Stimulated activated CD8-positive, alpha-beta memory T cell treated with anti-CD3 and anti-CD28 coated beads, Interleukin-12 subunit alpha, Interleukin-12 subunit beta, amount 100 ng/mL, for 24 hours (primary cell): ENCODE data around the gene GOLGA8B.
A peak's percentile ranks its signal among the peaks of the same experiment; 100 is the strongest.
"Not testable (repeated sequence)": the region's sequence is repeated elsewhere in the genome, so short reads cannot be mapped to it uniquely, and the experiment has no call there.

ENCODE experiments used
- DNase-seq: peaks from one replicate; pipeline ENCODE4 v3.0.0-alpha.2; 2020; ENCODE audit errors: extremely low read depth

GOLGA8B gene

GRCh38 chr15:34598799-34599585 is 15.5 kb upstream of the GOLGA8B start:
- no peak for DNase-seq

- DNase-seq, result no peak
These were observed 13.9 kb upstream of the GOLGA8B start for GRCh38 chr15:34597316-34597715.

- DNase-seq, result no peak
These were observed 10.9 kb upstream of the GOLGA8B start for GRCh38 chr15:34594361-34594760.

GRCh38 chr15:34591306-34591705 is 7.9 kb upstream of the GOLGA8B start:
- no peak for DNase-seq

GRCh38 chr15:34588046-34588674 is 4.7 kb upstream of the GOLGA8B start:
- DNase-seq, result no peak

- not testable (repeated sequence) for DNase-seq
These were observed 2.5 kb upstream of the GOLGA8B start for GRCh38 chr15:34585966-34586365.

- no peak for DNase-seq
These were observed 1.5 kb upstream of the GOLGA8B start for GRCh38 chr15:34584996-34585395.

GRCh38 chr15:34584330-34584668 is 848 bp upstream of the GOLGA8B start:
- DNase-seq, result no peak

- peak; percentile 8 for DNase-seq
These were observed 735 bp downstream of the GOLGA8B start for GRCh38 chr15:34582461-34583371.

GRCh38 chr15:34581687-34582460 is 1.6 kb downstream of the GOLGA8B start:
- not testable (repeated sequence) for DNase-seq

GRCh38 chr15:34581043-34581365 is 2.4 kb downstream of the GOLGA8B start:
- DNase-seq, result no peak

GRCh38 chr15:34580251-34581042 is 3.0 kb downstream of the GOLGA8B start:
- DNase-seq, result not testable (repeated sequence)

- no peak for DNase-seq
These were observed 5.2 kb downstream of the GOLGA8B start for GRCh38 chr15:34578283-34578674.

GRCh38 chr15:34577658-34578282 is 5.7 kb downstream of the GOLGA8B start:
- not testable (repeated sequence) for DNase-seq

GRCh38 chr15:34575035-34575434 is 8.4 kb downstream of the GOLGA8B start:
- not testable (repeated sequence) for DNase-seq

GRCh38 chr15:34572921-34573320 is 10.5 kb downstream of the GOLGA8B start:
- not testable (repeated sequence) for DNase-seq

GRCh38 chr15:34572019-34572641 is 11.3 kb downstream of the GOLGA8B start:
- DNase-seq, result not testable (repeated sequence)

GRCh38 chr15:34569670-34570396 is 13.6 kb downstream of the GOLGA8B start:
- DNase-seq, result not testable (repeated sequence)

- not testable (repeated sequence) for DNase-seq
These were observed 16.3 kb downstream of the GOLGA8B start for GRCh38 chr15:34567174-34567573.
